Cardiac septum (tissue), 1 donor: Measurements from ENCODE around the gene CDKN2AIPNL. TPM values are rescaled to one million over a fixed set of nuclear protein-coding genes. Genes with fewer than 3 reads are reported as not detected.

Experiments
- DNase-seq: peaks from one replicate; pipeline ENCODE4 v3.0.0-alpha.2; 2020; ENCODE audit warnings: low spot score
- intact Hi-C: fragments of 100-400 bp; cut with DNase I; formaldehyde crosslinking; loops from one replicate; pipeline ENCODE4 v1.14.0; 2022
- total RNA-seq: library from RNA; stranded (reverse); fragmentation: NEBNext Ultra II Directional; extraction: Animal tissue kit (Norgen Biotek cat#: 25700); gene quantifications from one replicate; pipeline ENCODE4 v1.2.1, GENCODE V29; 2021
- donor health status: DM: no; HTN: no; CAD: no.

Gene CDKN2AIPNL
- total RNA-seq, 1 donor from 2014 or later = 27.2 TPM

- no peak for DNase-seq
- intact Hi-C loops = loop anchor here (5.0 kb wide), 1 partner anchor 207 kb away; no protein-coding TSS in a partner anchor
These were observed 41.3 kb downstream of the CDKN2AIPNL start for GRCh38 chr5:134370311-134370870.

- intact Hi-C loops = loop anchor here (5.0 kb wide), 1 partner anchor 188 kb away; the partner anchor contains the start of gene SKP1
- no peak for DNase-seq
These were observed 46.1 kb downstream of the CDKN2AIPNL start for GRCh38 chr5:134365604-134366003.

- no peak for DNase-seq
- intact Hi-C loops = no loop called here
These were observed 56.0 kb downstream of the CDKN2AIPNL start for GRCh38 chr5:134355681-134356080.

Other genes starting within 250 kb of the CDKN2AIPNL start
- gene SKP1, start 234.9 kb downstream of the CDKN2AIPNL start, total RNA-seq = 494 TPM
- gene PPP2CA, start 185.8 kb downstream of the CDKN2AIPNL start, total RNA-seq = 214 TPM
- 4.0 TPM for gene CDKL3, start 44.7 kb downstream of the CDKN2AIPNL start, total RNA-seq
- 180 TPM for gene UBE2B, start 40.3 kb downstream of the CDKN2AIPNL start, total RNA-seq
- 25.7 TPM for gene JADE2, start 113.8 kb upstream of the CDKN2AIPNL start, total RNA-seq
- gene SAR1B, start 220.9 kb upstream of the CDKN2AIPNL start, total RNA-seq = 85.9 TPM
- 12.4 TPM for gene SEC24A, start 236.9 kb upstream of the CDKN2AIPNL start, total RNA-seq